Measurements from ENCODE around the gene MYH3. TPM values are rescaled to one million over a fixed set of nuclear protein-coding genes. Genes with fewer than 3 reads are reported as not detected.

MYH3 gene
- total RNA-seq, 2 experiments from 2014 or later: 4.1 to 4.3 TPM

DNA sequence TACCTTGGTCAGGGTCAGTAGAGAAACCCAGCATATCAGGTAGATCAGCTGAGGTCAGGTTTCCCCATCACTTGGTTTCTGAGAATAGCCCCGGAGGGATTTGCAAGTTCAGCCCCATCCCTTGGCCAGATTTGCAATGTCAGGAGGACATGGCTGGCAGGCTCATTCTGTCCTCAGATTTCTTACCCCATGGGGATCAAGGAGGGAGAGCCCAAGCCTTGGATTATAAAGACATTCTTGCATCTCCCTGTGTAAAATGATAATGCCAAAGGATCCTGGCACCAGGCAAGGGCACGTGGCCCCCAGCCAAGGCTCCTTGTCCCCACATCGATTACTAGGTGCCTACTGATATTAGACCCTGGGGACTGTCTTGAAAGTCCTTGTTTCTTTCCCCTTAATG lies 53.2 kb downstream of the MYH3 start:
- no peak overlapping the region for H3K27ac Mint-ChIP-seq
- DNase-seq: no peak
- H3K9me3 Mint-ChIP-seq (ENCODE audit: low read depth): no peaks in the 10 kb centered on the region
- CTCF ChIA-PET: interaction anchor here (0.9 to 1.4 kb wide), 3 partner anchors 11 to 26 kb away, joined by 3 to 7 read pairs (median 3); no protein-coding TSS in a partner anchor
- no peak overlapping the region for H3K4me3 Mint-ChIP-seq
- no peaks in the 10 kb centered on the region for H3K4me1 Mint-ChIP-seq
- no peaks in the 10 kb centered on the region for H3K36me3 Mint-ChIP-seq
- peaks cover 9% of the 10 kb centered on the region for H3K27me3 Mint-ChIP-seq
- no peak for ATAC-seq

GRCh38 chr17:10600571-10600970 lies 56.5 kb downstream of the MYH3 start:
- ATAC-seq (no peak), DNase-seq (no peak)
- CTCF ChIA-PET: interaction anchor here (1.5 kb wide), 1 partner anchor 16 kb away, joined by 4 read pairs; no protein-coding TSS in a partner anchor
- no peak overlapping the region for H3K27ac Mint-ChIP-seq
- no peaks in the 10 kb centered on the region for H3K9me3 Mint-ChIP-seq (ENCODE audit: low read depth)
- peaks cover 14% of the 10 kb centered on the region for H3K27me3 Mint-ChIP-seq
- H3K4me3 Mint-ChIP-seq: no peak overlapping the region
- no peaks in the 10 kb centered on the region for H3K36me3 Mint-ChIP-seq
- no peaks in the 10 kb centered on the region for H3K4me1 Mint-ChIP-seq

GRCh38 chr17:10598621-10599020 lies 58.5 kb downstream of the MYH3 start:
- Mint-ChIP-seq H3K36me3 (no peaks in the 10 kb centered on the region), H3K27me3 (peaks cover 20% of the 10 kb centered on the region), H3K4me1 (no peaks in the 10 kb centered on the region), H3K9me3 (ENCODE audit: low read depth) (no peaks in the 10 kb centered on the region), H3K4me3 (no peak overlapping the region), H3K27ac (no peak overlapping the region)
- DNase-seq (no peak), ATAC-seq (no peak)
- CTCF ChIA-PET: interaction anchor here (1.3 to 1.4 kb wide), 2 partner anchors 16 to 19 kb away, joined by 3 to 4 read pairs; no protein-coding TSS in a partner anchor

GRCh38 chr17:10589553-10590145 lies 67.5 kb downstream of the MYH3 start:
- H3K27me3 Mint-ChIP-seq: peaks cover 10% of the 10 kb centered on the region
- CTCF ChIA-PET: no interaction called here
- H3K36me3 Mint-ChIP-seq: no peaks in the 10 kb centered on the region
- H3K4me3 Mint-ChIP-seq: no peak overlapping the region
- ATAC-seq (no peak), DNase-seq (no peak)
- H3K9me3 Mint-ChIP-seq (ENCODE audit: low read depth): no peaks in the 10 kb centered on the region
- H3K27ac Mint-ChIP-seq: no peak overlapping the region
- no peaks in the 10 kb centered on the region for H3K4me1 Mint-ChIP-seq

- H3K4me1 Mint-ChIP-seq: no peaks in the 10 kb centered on the region
These were observed 71.6 kb downstream of the MYH3 start for GRCh38 chr17:10585529-10585928.

DNA sequence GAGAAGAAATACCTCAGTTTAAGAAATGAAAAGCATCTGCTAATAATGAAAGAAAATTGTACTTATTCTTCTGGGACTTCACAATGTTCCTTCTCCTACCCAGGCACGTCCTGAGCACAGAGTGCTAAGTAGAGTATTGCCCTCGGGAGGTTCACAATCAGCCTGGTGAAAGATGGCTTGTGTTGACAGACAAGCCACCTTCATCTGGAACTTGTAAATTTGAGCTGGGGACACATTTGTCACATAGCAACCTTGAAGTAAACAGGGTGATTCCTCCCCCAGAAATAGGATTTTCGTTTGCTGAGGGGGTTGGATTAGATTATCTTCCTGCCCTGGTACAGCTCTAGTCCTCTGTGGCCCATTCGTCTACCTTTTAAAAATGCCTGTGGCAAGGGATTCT lies 73.3 kb downstream of the MYH3 start:
- Mint-ChIP-seq H3K27me3 (peaks cover 14% of the 10 kb centered on the region), H3K4me1 (no peaks in the 10 kb centered on the region), H3K27ac (no peak overlapping the region), H3K36me3 (no peaks in the 10 kb centered on the region), H3K9me3 (ENCODE audit: low read depth) (no peaks in the 10 kb centered on the region), H3K4me3 (no peak overlapping the region)
- CTCF ChIA-PET: no interaction called here
- DNase-seq: no peak
- ATAC-seq: no peak

More at GRCh38 chr17:10585529-10585928, 71.6 kb downstream of the MYH3 start:
- Mint-ChIP-seq H3K27ac (no peak overlapping the region), H3K9me3 (ENCODE audit: low read depth) (no peaks in the 10 kb centered on the region), H3K27me3 (peaks cover 14% of the 10 kb centered on the region), H3K4me3 (no peak overlapping the region), H3K36me3 (no peaks in the 10 kb centered on the region)
- no peak for ATAC-seq
- CTCF ChIA-PET: no interaction called here
- no peak for DNase-seq

DNA sequence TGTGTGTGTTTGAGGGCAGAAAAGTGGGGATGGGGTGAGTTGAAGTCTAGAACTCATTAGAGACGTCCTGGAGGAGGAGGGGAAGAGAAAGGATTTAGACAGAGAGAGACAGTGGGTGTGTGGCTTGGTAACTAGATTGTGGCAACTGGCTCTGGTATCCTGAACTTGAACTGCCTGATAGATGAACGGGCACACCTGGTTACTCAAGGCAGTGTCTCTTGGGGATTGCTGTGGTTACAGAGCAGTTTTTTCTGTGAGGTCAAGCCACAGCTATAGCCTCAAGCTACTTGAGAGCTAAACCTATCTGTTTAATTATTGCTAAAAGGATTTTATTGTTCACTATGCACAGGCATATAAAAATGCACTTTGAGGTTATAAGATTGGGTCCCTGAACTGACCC lies 77.8 kb downstream of the MYH3 start:
- no peak for ATAC-seq
- H3K36me3 Mint-ChIP-seq: no peaks in the 10 kb centered on the region
- peaks cover 9% of the 10 kb centered on the region for H3K27me3 Mint-ChIP-seq
- no peak for DNase-seq
- no peaks in the 10 kb centered on the region for H3K9me3 Mint-ChIP-seq (ENCODE audit: low read depth)
- no peaks in the 10 kb centered on the region for H3K4me1 Mint-ChIP-seq
- no peak overlapping the region for H3K27ac Mint-ChIP-seq
- no peak overlapping the region for H3K4me3 Mint-ChIP-seq
- CTCF ChIA-PET: interaction anchor here (1.0 kb wide), 1 partner anchor 39 kb away, joined by 3 read pairs; no protein-coding TSS in a partner anchor

Other genes with a start within 250 kb of the MYH3 start
- gene MYH8, start 235.4 kb downstream of the MYH3 start, total RNA-seq: not detected
- not detected for gene MYH4, start 187.8 kb downstream of the MYH3 start, total RNA-seq
- gene MYH1, start 138.8 kb downstream of the MYH3 start, total RNA-seq: not detected
- gene MYH2, start 107.7 kb downstream of the MYH3 start, total RNA-seq: not detected
- gene SCO1, start 40.2 kb upstream of the MYH3 start, total RNA-seq: 10 to 100 TPM; 25.6 to 30.4 TPM
- gene ADPRM, start 40.3 kb upstream of the MYH3 start, total RNA-seq: 10 to 100 TPM in 1 of 2 experiments, 1 to 10 TPM in 1; 9.9 to 10.6 TPM
- under 1 TPM; 0.29 to 0.35 TPM for gene TMEM220, start 72.7 kb upstream of the MYH3 start, total RNA-seq
- gene TMEM238L, start 146.8 kb upstream of the MYH3 start, total RNA-seq: not detected
- gene PIRT, start 180.8 kb upstream of the MYH3 start, total RNA-seq: not detected